Measurements from ENCODE around the gene ACER1.
"Not testable (repeated sequence)": the region's sequence is repeated elsewhere in the genome, so short reads cannot be mapped to it uniquely, and the experiment has no call there.

ACER1 gene

DNA sequence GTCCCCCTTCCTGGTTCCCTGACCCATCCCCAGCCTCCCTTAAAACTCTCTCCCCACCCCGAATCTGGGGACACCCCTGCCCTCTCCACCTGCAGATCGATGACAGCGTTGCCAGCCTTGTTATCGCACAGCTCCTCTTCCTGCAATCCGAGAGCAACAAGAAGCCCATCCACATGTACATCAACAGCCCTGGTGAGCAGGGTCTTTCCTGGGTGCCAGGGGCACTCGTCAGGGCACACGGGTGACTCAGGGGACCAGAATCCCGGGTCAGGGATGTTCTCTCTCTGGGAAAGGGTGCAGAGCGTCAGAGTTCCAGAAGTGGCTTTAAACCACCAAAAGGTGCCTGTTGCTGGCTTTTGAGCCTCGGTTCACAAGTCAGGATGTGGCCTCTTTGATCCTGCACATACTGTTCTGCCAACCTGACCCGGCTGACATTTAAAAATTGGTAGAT, 29.0 kb upstream of the ACER1 start:
- Histone ChIP-seq H3K4me3 (ENCODE audit: severe bottlenecking) (peak overlapping the region; percentile 84), H3K36me3 (ENCODE audit: low read depth) (peaks cover 36% of the 10 kb centered on the region), H3K9me3 (ENCODE audit: severe bottlenecking) (no peaks in the 10 kb centered on the region), H3K27me3 (ENCODE audit: insufficient read depth, poor library complexity, severe bottlenecking) (no peaks in the 10 kb centered on the region), H3K4me1 (ENCODE audit: insufficient read depth, poor library complexity, severe bottlenecking) (no peaks in the 10 kb centered on the region), H3K27ac (ENCODE audit: poor library complexity, severe bottlenecking) (peak overlapping the region; percentile 61)
- ATAC-seq (ENCODE audit: low read depth) = no peak
- TF ChIP-seq, protein P1, sequence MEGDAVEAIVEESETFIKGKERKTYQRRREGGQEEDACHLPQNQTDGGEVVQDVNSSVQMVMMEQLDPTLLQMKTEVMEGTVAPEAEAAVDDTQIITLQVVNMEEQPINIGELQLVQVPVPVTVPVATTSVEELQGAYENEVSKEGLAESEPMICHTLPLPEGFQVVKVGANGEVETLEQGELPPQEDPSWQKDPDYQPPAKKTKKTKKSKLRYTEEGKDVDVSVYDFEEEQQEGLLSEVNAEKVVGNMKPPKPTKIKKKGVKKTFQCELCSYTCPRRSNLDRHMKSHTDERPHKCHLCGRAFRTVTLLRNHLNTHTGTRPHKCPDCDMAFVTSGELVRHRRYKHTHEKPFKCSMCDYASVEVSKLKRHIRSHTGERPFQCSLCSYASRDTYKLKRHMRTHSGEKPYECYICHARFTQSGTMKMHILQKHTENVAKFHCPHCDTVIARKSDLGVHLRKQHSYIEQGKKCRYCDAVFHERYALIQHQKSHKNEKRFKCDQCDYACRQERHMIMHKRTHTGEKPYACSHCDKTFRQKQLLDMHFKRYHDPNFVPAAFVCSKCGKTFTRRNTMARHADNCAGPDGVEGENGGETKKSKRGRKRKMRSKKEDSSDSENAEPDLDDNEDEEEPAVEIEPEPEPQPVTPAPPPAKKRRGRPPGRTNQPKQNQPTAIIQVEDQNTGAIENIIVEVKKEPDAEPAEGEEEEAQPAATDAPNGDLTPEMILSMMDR (IDR thresholded peaks at IDR 0.05; ENCODE audit: poor library complexity, severe bottlenecking) = no peak
- DNase-seq (ENCODE audit: low spot score) = no peak

DNA sequence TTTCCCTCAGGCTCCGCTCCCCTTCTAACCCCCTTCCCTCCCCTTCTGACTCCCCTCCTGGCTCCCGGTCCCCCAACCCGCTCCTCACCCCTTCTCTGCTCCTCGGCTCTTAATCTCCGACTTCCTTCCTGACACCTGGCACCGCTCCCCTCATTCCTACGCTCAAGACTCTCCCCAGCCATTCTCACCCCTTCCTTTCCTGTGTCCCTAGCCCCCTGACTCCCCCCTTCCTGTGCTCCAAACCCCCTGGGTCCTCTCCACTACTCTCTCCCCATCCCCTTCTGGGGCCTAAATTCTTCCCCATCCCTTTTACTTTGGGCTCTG, 28.6 kb upstream of the ACER1 start:
- peak overlapping the region; percentile 61 for H3K27ac ChIP-seq (ENCODE audit: poor library complexity, severe bottlenecking)
- no peaks in the 10 kb centered on the region for H3K9me3 ChIP-seq (ENCODE audit: severe bottlenecking)
- ATAC-seq (ENCODE audit: low read depth) (peak; percentile 21; the same call in 1 of the 3 replicates), DNase-seq (ENCODE audit: low spot score) (no peak)
- H3K27me3 ChIP-seq (ENCODE audit: insufficient read depth, poor library complexity, severe bottlenecking) = no peaks in the 10 kb centered on the region
- peak overlapping the region; percentile 84 for H3K4me3 ChIP-seq (ENCODE audit: severe bottlenecking)
- H3K36me3 ChIP-seq (ENCODE audit: low read depth) = peaks cover 35% of the 10 kb centered on the region
- TF ChIP-seq, protein P1 (IDR thresholded peaks at IDR 0.05; ENCODE audit: poor library complexity, severe bottlenecking) = no peak
- no peaks in the 10 kb centered on the region for H3K4me1 ChIP-seq (ENCODE audit: insufficient read depth, poor library complexity, severe bottlenecking)

DNA sequence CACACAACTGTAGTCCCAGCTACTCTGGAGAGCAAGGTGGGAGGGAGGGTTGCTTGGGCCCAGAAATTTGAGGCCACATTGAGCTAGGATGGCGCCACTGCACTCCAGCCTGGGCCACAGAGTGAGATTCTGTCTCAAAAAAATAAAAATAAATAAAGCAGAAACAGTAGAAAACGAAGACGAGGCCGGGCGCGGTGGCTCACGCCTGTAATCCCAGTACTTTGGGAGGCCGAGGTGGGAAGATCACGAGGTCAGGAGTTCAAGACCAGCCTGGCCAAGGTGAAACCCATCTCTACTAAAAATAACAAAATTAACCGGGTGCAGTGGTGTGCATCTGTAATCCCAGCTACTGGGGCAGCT, 27.4 kb upstream of the ACER1 start:
- H3K27ac ChIP-seq (ENCODE audit: poor library complexity, severe bottlenecking); ATAC-seq (ENCODE audit: low read depth); DNase-seq (ENCODE audit: low spot score); H3K27me3 ChIP-seq (ENCODE audit: insufficient read depth, poor library complexity, severe bottlenecking); H3K4me1 ChIP-seq (ENCODE audit: insufficient read depth, poor library complexity, severe bottlenecking); H3K9me3 ChIP-seq (ENCODE audit: severe bottlenecking): not testable (repeated sequence)
- H3K36me3 ChIP-seq (ENCODE audit: low read depth) = peaks cover 23% of the 10 kb centered on the region
- peak overlapping the region; percentile 84 for H3K4me3 ChIP-seq (ENCODE audit: severe bottlenecking)

DNA sequence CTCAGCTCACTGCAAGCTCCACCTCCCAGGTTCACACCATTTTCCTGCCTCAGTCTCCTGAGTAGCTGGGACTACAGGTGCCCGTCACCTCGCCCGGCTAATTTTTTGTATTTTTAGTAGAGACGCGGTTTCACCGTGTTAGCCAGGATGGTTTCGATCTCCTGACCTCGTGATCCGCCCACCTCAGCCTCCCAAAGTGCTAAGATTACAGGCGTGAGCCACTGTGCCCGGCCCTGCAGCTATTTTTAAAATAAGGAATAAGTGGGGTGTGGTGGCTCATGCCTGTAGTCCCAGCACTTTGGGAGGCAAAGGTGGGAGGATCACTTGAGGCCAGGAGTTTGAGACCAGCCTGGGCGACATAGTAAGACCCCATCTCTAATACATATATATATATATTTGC, 27.0 kb upstream of the ACER1 start:
- not testable (repeated sequence) for H3K27me3 ChIP-seq (ENCODE audit: insufficient read depth, poor library complexity, severe bottlenecking); ATAC-seq (ENCODE audit: low read depth); H3K4me3 ChIP-seq (ENCODE audit: severe bottlenecking); H3K4me1 ChIP-seq (ENCODE audit: insufficient read depth, poor library complexity, severe bottlenecking); H3K9me3 ChIP-seq (ENCODE audit: severe bottlenecking); DNase-seq (ENCODE audit: low spot score); H3K27ac ChIP-seq (ENCODE audit: poor library complexity, severe bottlenecking)
- peaks cover 19% of the 10 kb centered on the region for H3K36me3 ChIP-seq (ENCODE audit: low read depth)

DNA sequence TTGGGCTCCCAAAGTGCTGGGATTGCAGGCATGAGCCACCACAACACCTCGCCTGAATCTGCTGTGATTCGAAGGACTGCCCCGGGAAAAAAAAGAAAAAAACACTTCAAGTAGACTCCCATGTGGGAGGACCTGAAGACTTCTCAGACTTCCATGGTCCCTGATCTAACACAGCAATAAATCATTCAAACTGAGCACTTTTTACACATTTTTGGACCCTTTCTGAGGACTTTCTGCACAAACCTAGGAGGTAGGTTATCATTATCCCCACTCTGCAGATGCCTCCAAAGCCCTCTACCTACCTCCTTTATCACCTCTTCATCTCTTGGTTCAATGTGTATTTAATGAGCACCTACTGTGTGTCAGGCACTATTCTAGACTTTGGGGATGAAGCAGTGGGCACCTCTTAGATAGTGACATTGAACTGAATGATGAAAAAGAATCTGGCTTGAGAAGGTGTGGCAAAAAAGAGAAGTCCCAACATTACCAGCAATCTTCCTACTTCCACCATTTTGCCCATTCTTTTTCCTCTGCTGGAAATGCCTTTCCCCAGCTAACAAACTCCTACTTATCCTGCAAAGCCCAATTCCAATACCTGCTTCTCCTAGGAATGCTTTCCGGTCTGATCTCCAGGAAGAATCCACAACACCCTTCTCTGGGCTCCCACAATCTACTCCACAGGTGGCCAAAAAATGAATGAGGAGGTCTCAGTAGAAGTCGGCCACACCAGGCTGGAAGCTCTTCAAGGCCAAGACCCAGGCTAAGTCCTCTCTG, 26.3 kb upstream of the ACER1 start:
- ATAC-seq (ENCODE audit: low read depth) (no peak), DNase-seq (ENCODE audit: low spot score) (no peak)
- Histone ChIP-seq H3K9me3 (ENCODE audit: severe bottlenecking) (no peaks in the 10 kb centered on the region), H3K4me3 (ENCODE audit: severe bottlenecking) (no peak overlapping the region), H3K27me3 (ENCODE audit: insufficient read depth, poor library complexity, severe bottlenecking) (no peaks in the 10 kb centered on the region), H3K36me3 (ENCODE audit: low read depth) (peaks cover 13% of the 10 kb centered on the region), H3K27ac (ENCODE audit: poor library complexity, severe bottlenecking) (no peak overlapping the region), H3K4me1 (ENCODE audit: insufficient read depth, poor library complexity, severe bottlenecking) (no peaks in the 10 kb centered on the region)
- TF ChIP-seq, protein P1 (IDR thresholded peaks at IDR 0.05; ENCODE audit: poor library complexity, severe bottlenecking) = no peak

DNA sequence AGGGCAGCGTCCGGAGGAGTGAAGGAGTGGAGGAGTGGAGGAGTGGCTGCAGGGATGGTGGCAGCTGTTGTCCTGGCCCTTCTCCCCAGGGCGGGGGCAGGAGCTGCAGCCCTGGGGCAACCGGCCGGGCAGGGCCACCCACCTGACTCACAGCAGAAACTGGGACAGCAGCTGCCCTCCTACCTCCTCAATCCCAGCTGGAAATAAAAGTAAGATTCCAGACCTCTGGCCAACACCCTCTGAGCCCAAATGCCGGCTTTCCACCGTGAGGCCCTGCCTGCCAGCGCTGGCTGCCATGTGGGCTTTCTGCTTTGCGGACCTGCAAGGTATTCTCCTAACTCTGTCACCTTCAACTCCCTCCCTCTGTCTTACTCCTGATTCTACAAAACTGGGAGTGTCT, 24.6 kb upstream of the ACER1 start:
- TF ChIP-seq, protein P1 (IDR thresholded peaks at IDR 0.05; ENCODE audit: poor library complexity, severe bottlenecking) = no peak
- no peak for ATAC-seq (ENCODE audit: low read depth)
- Histone ChIP-seq H3K9me3 (ENCODE audit: severe bottlenecking) (no peaks in the 10 kb centered on the region), H3K27ac (ENCODE audit: poor library complexity, severe bottlenecking) (no peak overlapping the region), H3K4me1 (ENCODE audit: insufficient read depth, poor library complexity, severe bottlenecking) (no peaks in the 10 kb centered on the region), H3K36me3 (ENCODE audit: low read depth) (0 out of 2 replicates have a peak, but pooled peaks cover under 1% of the 10 kb centered on the region), H3K4me3 (ENCODE audit: severe bottlenecking) (no peak overlapping the region), H3K27me3 (ENCODE audit: insufficient read depth, poor library complexity, severe bottlenecking) (no peaks in the 10 kb centered on the region)
- no peak for DNase-seq (ENCODE audit: low spot score)

Data from RWPE2 (cell line).